Mesothelial cell of epicardium (in vitro differentiated cells): Measurements from ENCODE around the gene PDP2. TPM values are rescaled to one million over a fixed set of nuclear protein-coding genes. Genes with fewer than 3 reads are reported as not detected.
"Not testable (repeated sequence)": the region's sequence is repeated elsewhere in the genome, so short reads cannot be mapped to it uniquely, and the experiment has no call there.

Source experiments
- DNase-seq, 2 experiments: peaks; one replicate each; pipeline ENCODE4 v3.0.0; 2021; ENCODE audit warnings: low spot score in 2 of 2; ENCODE audit not compliant: unreplicated experiment in 2 of 2
- H3K27ac Mint-ChIP-seq: 2 replicates; pipeline ENCODE4 v1.8.0; 2021; ENCODE audit warnings: mixed read lengths
- H3K27me3 Mint-ChIP-seq: 2 replicates; pipeline ENCODE4 v1.8.0; 2021; ENCODE audit warnings: low read depth, mixed read lengths
- H3K36me3 Mint-ChIP-seq: 2 replicates; pipeline ENCODE4 v1.8.0; 2021; ENCODE audit warnings: mixed read lengths
- H3K4me1 Mint-ChIP-seq: 2 replicates; pipeline ENCODE4 v1.8.0; 2021; ENCODE audit warnings: mixed read lengths
- H3K4me3 Mint-ChIP-seq: 2 replicates; pipeline ENCODE4 v1.8.0; 2021; ENCODE audit warnings: mild to moderate bottlenecking, moderate library complexity, mixed read lengths
- H3K9me3 Mint-ChIP-seq: 2 replicates; pipeline ENCODE4 v1.8.0; 2021; ENCODE audit warnings: mixed read lengths
- total RNA-seq: library from RNA; stranded (reverse); gene quantifications from 3 replicates; pipeline ENCODE4 v1.2.1, GENCODE V29; 2021
- TF ChIP-seq, protein P1 (sequence below): fragments of 200-600 bp; sonication (generic); IDR thresholded peaks from one replicate; pipeline ENCODE4 v1.5.0; 2021; ENCODE audit warnings: antibody characterized with exemption; ENCODE audit not compliant: unreplicated experiment

PDP2 gene
- total RNA-seq, 1 donor from 2014 or later = 16.9 TPM

DNA sequence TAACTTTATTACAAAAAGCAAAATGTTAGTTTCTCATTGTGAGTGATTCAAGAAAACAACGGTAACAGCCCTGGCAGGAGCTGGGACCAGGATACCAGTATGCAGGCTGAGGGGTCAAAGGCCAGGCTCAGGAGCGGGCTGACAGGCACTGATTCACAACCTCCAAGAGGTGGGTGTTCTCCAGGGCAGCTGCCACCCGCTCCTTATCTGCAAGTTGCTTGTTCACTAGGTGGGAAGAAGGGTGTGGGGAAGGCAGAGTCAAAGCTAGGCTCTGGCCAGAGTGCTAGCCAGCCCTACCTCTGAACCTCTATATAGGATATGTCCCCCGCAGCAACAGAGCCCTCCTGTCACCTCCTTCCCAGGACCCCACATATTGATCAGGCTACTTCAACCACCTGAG is 51.8 kb downstream of the PDP2 start:
- Mint-ChIP-seq H3K27ac (no peak overlapping the region), H3K36me3 (peaks cover 2% of the 10 kb centered on the region), H3K9me3 (no peaks in the 10 kb centered on the region), H3K4me3 (no peak overlapping the region), H3K27me3 (peaks cover 11% of the 10 kb centered on the region), H3K4me1 (peaks cover 36% of the 10 kb centered on the region)
- TF ChIP-seq, protein P1, sequence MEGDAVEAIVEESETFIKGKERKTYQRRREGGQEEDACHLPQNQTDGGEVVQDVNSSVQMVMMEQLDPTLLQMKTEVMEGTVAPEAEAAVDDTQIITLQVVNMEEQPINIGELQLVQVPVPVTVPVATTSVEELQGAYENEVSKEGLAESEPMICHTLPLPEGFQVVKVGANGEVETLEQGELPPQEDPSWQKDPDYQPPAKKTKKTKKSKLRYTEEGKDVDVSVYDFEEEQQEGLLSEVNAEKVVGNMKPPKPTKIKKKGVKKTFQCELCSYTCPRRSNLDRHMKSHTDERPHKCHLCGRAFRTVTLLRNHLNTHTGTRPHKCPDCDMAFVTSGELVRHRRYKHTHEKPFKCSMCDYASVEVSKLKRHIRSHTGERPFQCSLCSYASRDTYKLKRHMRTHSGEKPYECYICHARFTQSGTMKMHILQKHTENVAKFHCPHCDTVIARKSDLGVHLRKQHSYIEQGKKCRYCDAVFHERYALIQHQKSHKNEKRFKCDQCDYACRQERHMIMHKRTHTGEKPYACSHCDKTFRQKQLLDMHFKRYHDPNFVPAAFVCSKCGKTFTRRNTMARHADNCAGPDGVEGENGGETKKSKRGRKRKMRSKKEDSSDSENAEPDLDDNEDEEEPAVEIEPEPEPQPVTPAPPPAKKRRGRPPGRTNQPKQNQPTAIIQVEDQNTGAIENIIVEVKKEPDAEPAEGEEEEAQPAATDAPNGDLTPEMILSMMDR = no peak
- no peak for DNase-seq

GRCh38 chr16:66933776-66934137 is 53.4 kb downstream of the PDP2 start:
- peaks cover 42% of the 10 kb centered on the region for H3K4me1 Mint-ChIP-seq
- H3K27ac Mint-ChIP-seq = peak overlapping the region; percentile 97
- DNase-seq = no peak

DNA sequence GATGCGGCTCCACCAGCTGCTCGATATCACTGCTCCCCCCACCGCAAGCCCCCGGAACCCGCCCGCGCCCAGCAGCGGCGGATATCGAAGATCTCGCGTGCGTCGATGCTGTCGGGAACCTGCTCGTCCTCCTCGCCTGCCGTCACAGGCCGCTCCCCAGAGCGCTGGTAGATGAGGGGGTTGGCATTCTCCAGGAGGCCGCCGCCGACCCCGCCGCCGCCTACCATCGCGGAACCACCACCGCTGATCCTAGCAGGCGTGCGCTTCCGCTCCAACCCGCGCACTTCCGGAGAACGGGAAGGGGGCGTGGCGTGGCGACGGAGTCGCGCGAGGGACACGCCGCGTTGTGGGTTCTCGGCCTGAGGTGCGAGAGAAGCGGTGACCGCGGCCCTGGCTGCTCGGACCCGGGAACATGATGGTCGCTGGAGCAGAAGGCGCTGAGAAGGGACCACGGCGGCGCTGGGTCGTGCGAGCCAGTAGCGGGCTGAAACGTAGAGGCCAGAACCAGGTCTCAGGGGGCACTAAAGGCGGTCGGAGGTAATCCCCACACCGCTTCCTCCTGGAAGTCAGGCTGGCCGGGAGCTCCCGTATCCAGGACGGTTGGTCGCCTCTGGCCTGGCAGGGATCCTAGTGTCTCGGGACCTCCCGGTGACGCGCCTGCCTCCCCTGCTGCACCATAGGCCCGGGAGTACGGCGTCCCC is 54.0 kb downstream of the PDP2 start, which contains the start of gene CIAO2B:
Gene CIAO2B, minus strand, starts transcription at position 265 of the 701 bp plus-strand sequence. Its CDS starts 38 bp downstream, at position 227.
- TF ChIP-seq, protein P1 = no peak
- Mint-ChIP-seq H3K9me3 (no peaks in the 10 kb centered on the region), H3K36me3 (peaks cover 5% of the 10 kb centered on the region), H3K27me3 (no peaks in the 10 kb centered on the region), H3K4me3 (peak within 1 kb of the TSS; percentile 99), H3K27ac (peak within 1 kb of the TSS; percentile 97), H3K4me1 (peaks cover 42% of the 10 kb centered on the region)
- DNase-seq = peak; percentile 72 to 91

More at GRCh38 chr16:66933776-66934137, 53.4 kb downstream of the PDP2 start:
- Mint-ChIP-seq H3K27me3 (no peaks in the 10 kb centered on the region), H3K9me3 (no peaks in the 10 kb centered on the region), H3K4me3 (peak overlapping the region; percentile 99), H3K36me3 (peaks cover 5% of the 10 kb centered on the region)
- TF ChIP-seq, protein P1 = no peak

GRCh38 chr16:66934839-66935313 is 54.6 kb downstream of the PDP2 start:
- H3K27me3 Mint-ChIP-seq, DNase-seq, H3K36me3 Mint-ChIP-seq, H3K9me3 Mint-ChIP-seq: not testable (repeated sequence)
- H3K4me3 Mint-ChIP-seq = peak overlapping the region; percentile 99
- peaks cover 42% of the 10 kb centered on the region for H3K4me1 Mint-ChIP-seq
- H3K27ac Mint-ChIP-seq = peak overlapping the region; percentile 97

DNA sequence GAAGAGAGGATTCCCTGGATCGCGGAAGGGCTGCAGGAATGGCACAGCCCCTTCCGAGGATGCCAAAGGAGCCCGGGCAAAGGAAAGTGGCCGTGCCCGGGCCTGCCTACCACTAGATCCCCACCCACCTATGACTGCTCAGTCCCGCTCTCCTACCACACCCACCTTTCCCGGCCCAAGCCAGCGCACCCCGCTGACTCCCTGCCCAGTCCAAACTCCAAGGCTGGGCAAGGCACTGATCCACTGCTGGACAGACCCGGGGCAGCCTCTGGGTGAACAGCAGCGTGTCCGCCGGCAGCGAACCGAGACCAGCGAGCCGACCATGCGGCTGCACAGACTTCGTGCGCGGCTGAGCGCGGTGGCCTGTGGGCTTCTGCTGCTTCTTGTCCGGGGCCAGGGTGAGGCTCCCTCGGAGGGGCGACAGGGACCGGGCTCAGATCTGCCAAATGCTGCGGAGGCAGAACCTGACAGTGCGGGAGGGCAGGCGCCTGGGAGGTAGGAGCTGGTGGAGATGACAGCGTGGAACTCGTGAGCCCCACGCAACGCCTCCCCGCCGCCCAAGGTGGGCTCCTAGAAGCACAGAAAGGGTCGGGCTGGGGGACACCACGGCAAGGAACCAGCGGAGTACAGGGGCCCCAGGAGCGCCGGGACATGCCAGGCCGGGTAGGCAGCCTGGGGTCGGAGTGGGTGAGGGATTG is 55.1 kb downstream of the PDP2 start, which contains the start of gene CES2:
Gene CES2, plus strand, starts transcription at position 203 of the 698 bp plus-strand sequence. Its CDS starts 120 bp downstream, at position 323.
- no peaks in the 10 kb centered on the region for H3K9me3 Mint-ChIP-seq
- H3K27me3 Mint-ChIP-seq = no peaks in the 10 kb centered on the region
- TF ChIP-seq, protein P1 = no peak
- peak within 1 kb of the TSS; percentile 99 for H3K4me3 Mint-ChIP-seq
- H3K27ac Mint-ChIP-seq = peak within 1 kb of the TSS; percentile 97
- H3K36me3 Mint-ChIP-seq = peaks cover 10% of the 10 kb centered on the region
- no peak for DNase-seq
- H3K4me1 Mint-ChIP-seq = peaks cover 42% of the 10 kb centered on the region

GRCh38 chr16:66936462-66936861 is 56.1 kb downstream of the PDP2 start:
- Mint-ChIP-seq H3K4me3 (peak overlapping the region; percentile 46), H3K27ac (no peak overlapping the region), H3K27me3 (no peaks in the 10 kb centered on the region), H3K9me3 (no peaks in the 10 kb centered on the region), H3K4me1 (peaks cover 42% of the 10 kb centered on the region), H3K36me3 (peaks cover 10% of the 10 kb centered on the region)
- DNase-seq = no peak
- TF ChIP-seq, protein P1 = no peak
